Measurements from ENCODE around the gene LRP2. TPM values are rescaled to one million over a fixed set of nuclear protein-coding genes. Genes with fewer than 3 reads are reported as not detected.

LRP2 gene
- total RNA-seq, 1 donor from 2014 or later, result 0.24 TPM

GRCh38 chr2:169159686-169160085 is 202.6 kb downstream of the LRP2 start:
- Mint-ChIP-seq H3K36me3 (ENCODE audit: unreplicated experiment) (no peaks in the 10 kb centered on the region), H3K9me3 (ENCODE audit: unreplicated experiment) (no peaks in the 10 kb centered on the region), H3K4me3 (ENCODE audit: unreplicated experiment) (no peak overlapping the region), H3K4me1 (ENCODE audit: unreplicated experiment) (no peaks in the 10 kb centered on the region), H3K27ac (ENCODE audit: unreplicated experiment) (no peak overlapping the region), H3K27me3 (ENCODE audit: unreplicated experiment) (peaks cover 22% of the 10 kb centered on the region)
- TF ChIP-seq, protein P1, sequence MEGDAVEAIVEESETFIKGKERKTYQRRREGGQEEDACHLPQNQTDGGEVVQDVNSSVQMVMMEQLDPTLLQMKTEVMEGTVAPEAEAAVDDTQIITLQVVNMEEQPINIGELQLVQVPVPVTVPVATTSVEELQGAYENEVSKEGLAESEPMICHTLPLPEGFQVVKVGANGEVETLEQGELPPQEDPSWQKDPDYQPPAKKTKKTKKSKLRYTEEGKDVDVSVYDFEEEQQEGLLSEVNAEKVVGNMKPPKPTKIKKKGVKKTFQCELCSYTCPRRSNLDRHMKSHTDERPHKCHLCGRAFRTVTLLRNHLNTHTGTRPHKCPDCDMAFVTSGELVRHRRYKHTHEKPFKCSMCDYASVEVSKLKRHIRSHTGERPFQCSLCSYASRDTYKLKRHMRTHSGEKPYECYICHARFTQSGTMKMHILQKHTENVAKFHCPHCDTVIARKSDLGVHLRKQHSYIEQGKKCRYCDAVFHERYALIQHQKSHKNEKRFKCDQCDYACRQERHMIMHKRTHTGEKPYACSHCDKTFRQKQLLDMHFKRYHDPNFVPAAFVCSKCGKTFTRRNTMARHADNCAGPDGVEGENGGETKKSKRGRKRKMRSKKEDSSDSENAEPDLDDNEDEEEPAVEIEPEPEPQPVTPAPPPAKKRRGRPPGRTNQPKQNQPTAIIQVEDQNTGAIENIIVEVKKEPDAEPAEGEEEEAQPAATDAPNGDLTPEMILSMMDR (IDR thresholded peaks at IDR 0.05), result no peak
- DNase-seq (ENCODE audit: extremely low spot score, unreplicated experiment), result no peak

DNA sequence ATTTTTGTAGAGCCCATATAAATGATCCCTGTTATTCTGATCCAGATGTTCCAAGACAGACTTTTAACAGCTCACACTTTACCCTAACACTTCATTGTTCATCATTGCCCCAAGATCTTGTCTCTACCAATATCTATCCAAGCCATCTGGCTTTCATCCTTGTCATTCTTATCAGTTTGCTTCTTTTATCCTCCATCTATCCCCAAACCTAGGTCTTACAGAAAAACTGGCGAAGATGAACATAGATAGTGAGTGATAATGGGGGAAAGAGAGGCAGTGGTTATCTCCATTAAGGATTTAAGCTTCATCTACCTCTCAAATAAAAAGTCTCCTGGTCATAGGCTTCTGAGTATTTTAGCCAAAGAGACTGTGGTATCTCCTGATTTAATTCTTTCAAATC is 203.5 kb downstream of the LRP2 start:
- peaks cover 4% of the 10 kb centered on the region for H3K9me3 Mint-ChIP-seq (ENCODE audit: unreplicated experiment)

DNA sequence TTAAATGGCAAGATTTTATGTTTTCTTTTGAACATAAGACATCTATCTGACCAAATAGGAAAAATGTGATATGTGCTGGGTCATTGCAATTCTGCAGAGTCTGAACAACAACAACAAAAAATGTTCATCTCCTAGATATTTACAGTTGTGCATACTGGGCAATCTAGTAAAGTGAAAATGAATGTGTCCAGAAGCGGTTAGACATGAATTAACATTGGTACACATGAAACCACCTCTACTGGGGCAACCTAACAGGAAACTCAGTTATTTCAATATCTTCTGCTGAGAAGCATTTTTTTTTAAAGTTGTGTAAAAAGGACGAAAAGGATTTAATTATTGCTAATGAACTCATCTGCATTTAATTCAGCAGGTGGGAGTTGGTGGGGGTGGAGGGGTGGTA is 216.1 kb downstream of the LRP2 start:
- H3K4me3 Mint-ChIP-seq (ENCODE audit: unreplicated experiment), result no peak overlapping the region
- H3K36me3 Mint-ChIP-seq (ENCODE audit: unreplicated experiment), result no peaks in the 10 kb centered on the region
- peaks cover 10% of the 10 kb centered on the region for H3K27me3 Mint-ChIP-seq (ENCODE audit: unreplicated experiment)
- H3K4me1 Mint-ChIP-seq (ENCODE audit: unreplicated experiment), result no peaks in the 10 kb centered on the region
- H3K27ac Mint-ChIP-seq (ENCODE audit: unreplicated experiment), result no peak overlapping the region
- no peaks in the 10 kb centered on the region for H3K9me3 Mint-ChIP-seq (ENCODE audit: unreplicated experiment)
- DNase-seq (ENCODE audit: extremely low spot score, unreplicated experiment), result no peak
- TF ChIP-seq, protein P1 (IDR thresholded peaks at IDR 0.05), result no peak

More for the DNA sequence above, 203.5 kb downstream of the LRP2 start:
- TF ChIP-seq, protein P1 (IDR thresholded peaks at IDR 0.05), result no peak
- H3K4me3 Mint-ChIP-seq (ENCODE audit: unreplicated experiment), result no peak overlapping the region
- no peak overlapping the region for H3K27ac Mint-ChIP-seq (ENCODE audit: unreplicated experiment)
- peaks cover 2% of the 10 kb centered on the region for H3K36me3 Mint-ChIP-seq (ENCODE audit: unreplicated experiment)
- H3K4me1 Mint-ChIP-seq (ENCODE audit: unreplicated experiment), result no peaks in the 10 kb centered on the region
- H3K27me3 Mint-ChIP-seq (ENCODE audit: unreplicated experiment), result peaks cover 24% of the 10 kb centered on the region
- DNase-seq (ENCODE audit: extremely low spot score, unreplicated experiment), result no peak

DNA sequence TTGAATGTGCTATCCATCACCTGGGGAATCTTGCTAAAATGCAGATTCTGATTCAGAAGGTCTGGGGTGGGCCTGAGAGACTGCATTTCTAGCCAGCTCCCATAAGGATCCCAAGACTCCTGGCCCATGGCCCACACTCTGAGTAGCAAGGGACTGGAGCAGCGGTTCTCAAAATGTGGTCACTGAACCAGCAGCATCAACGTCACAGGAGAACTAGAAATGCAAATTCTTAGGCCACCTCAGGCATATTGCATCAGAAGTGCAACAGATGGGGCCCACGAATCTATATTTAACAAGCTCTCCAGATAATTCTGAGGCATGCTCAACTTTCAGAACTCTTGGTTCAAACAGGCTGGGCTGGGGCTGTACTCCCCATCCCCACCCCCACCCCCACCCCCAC is 218.3 kb downstream of the LRP2 start:
- H3K4me3 Mint-ChIP-seq (ENCODE audit: unreplicated experiment), result no peak overlapping the region
- TF ChIP-seq, protein P1 (IDR thresholded peaks at IDR 0.05), result no peak
- no peak for DNase-seq (ENCODE audit: extremely low spot score, unreplicated experiment)
- no peaks in the 10 kb centered on the region for H3K4me1 Mint-ChIP-seq (ENCODE audit: unreplicated experiment)
- H3K36me3 Mint-ChIP-seq (ENCODE audit: unreplicated experiment), result no peaks in the 10 kb centered on the region
- peaks cover 3% of the 10 kb centered on the region for H3K27me3 Mint-ChIP-seq (ENCODE audit: unreplicated experiment)
- H3K27ac Mint-ChIP-seq (ENCODE audit: unreplicated experiment), result no peak overlapping the region
- H3K9me3 Mint-ChIP-seq (ENCODE audit: unreplicated experiment), result no peaks in the 10 kb centered on the region

- DNase-seq (ENCODE audit: extremely low spot score, unreplicated experiment), result no peak
- H3K4me3 Mint-ChIP-seq (ENCODE audit: unreplicated experiment), result no peak overlapping the region
- H3K4me1 Mint-ChIP-seq (ENCODE audit: unreplicated experiment), result peaks cover 2% of the 10 kb centered on the region
- TF ChIP-seq, protein P1 (IDR thresholded peaks at IDR 0.05), result peak; percentile 82
- H3K27ac Mint-ChIP-seq (ENCODE audit: unreplicated experiment), result no peak overlapping the region
- no peaks in the 10 kb centered on the region for H3K36me3 Mint-ChIP-seq (ENCODE audit: unreplicated experiment)
- H3K9me3 Mint-ChIP-seq (ENCODE audit: unreplicated experiment), result no peaks in the 10 kb centered on the region
- H3K27me3 Mint-ChIP-seq (ENCODE audit: unreplicated experiment), result no peaks in the 10 kb centered on the region
Measured at GRCh38 chr2:169141713-169142352, 220.5 kb downstream of the LRP2 start.
